C4-2B (cell line): ENCODE data around the gene ANKFY1.

Experiments
- ZFX ChIP-seq: fragments of 450-650 bp; IDR thresholded peaks from 2 replicates; pipeline ENCODE4 v1.6.1; 2017
- TF ChIP-seq, protein P1 (sequence below): fragments of 450-650 bp; conservative IDR thresholded peaks from 2 replicates; pipeline ENCODE4 v1.5.1; 2017; ENCODE audit warnings: mild to moderate bottlenecking

DNA sequence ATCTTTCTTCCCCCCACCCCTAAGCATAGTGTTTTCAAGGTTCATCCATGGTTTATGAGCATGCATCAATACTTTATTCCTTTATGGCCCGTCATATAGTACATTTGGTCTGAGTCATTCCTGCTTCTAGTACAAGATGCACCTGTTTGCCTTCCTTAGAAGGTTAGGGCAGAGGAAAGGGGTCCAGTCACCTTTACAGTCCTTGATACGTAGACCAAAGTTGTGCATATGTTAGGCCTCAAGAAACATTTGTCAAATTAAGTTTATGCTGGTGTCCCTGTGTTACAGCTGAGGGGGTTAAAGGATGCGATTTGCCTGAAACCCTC, 119.4 kb downstream of the ANKFY1 start:
- TF ChIP-seq, protein P1, sequence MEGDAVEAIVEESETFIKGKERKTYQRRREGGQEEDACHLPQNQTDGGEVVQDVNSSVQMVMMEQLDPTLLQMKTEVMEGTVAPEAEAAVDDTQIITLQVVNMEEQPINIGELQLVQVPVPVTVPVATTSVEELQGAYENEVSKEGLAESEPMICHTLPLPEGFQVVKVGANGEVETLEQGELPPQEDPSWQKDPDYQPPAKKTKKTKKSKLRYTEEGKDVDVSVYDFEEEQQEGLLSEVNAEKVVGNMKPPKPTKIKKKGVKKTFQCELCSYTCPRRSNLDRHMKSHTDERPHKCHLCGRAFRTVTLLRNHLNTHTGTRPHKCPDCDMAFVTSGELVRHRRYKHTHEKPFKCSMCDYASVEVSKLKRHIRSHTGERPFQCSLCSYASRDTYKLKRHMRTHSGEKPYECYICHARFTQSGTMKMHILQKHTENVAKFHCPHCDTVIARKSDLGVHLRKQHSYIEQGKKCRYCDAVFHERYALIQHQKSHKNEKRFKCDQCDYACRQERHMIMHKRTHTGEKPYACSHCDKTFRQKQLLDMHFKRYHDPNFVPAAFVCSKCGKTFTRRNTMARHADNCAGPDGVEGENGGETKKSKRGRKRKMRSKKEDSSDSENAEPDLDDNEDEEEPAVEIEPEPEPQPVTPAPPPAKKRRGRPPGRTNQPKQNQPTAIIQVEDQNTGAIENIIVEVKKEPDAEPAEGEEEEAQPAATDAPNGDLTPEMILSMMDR: no peak
- TF ChIP-seq ZFX: no peak
